Adrenal gland (tissue), 12 donors: ENCODE measurements around the gene CLIP4. TPM values are rescaled to one million over a fixed set of nuclear protein-coding genes. Genes with fewer than 3 reads are reported as not detected.

Experiments used
- DNase-seq, 7 donors: peaks; one replicate each; pipeline ENCODE4 v3.0.0-alpha.2; 2019 to 2020
- H3K27ac ChIP-seq, 5 donors: fragments of 200-600 bp; sonication (generic) in 4 of 5; 1 replicate in 3 of 5; 2 replicates in 2 of 5; pipeline versions ENCODE4 v1.5.1 to v1.8.0; 2016 to 2020; ENCODE audit warnings: mild to moderate bottlenecking in 1 of 5
- H3K27me3 ChIP-seq: fragments of 200-600 bp; 2 replicates; pipeline ENCODE4 v1.8.0; 2021
- H3K36me3 ChIP-seq, 2 donors: fragments of 200-600 bp; replicated peaks in 1 of 2; 1 replicate in 1 of 2; 2 replicates in 1 of 2; pipeline versions ENCODE4 v1.5.1 to v1.8.0; 2018 to 2022
- H3K4me1 ChIP-seq, 2 donors: fragments of 200-600 bp; replicated peaks in 1 of 2; 1 replicate in 1 of 2; 2 replicates in 1 of 2; pipeline versions ENCODE4 v1.5.1 to v1.8.0; 2018 to 2021
- H3K4me3 ChIP-seq, 4 donors: fragments of 200-600 bp; sonication (generic) in 3 of 4; one replicate each; pipeline ENCODE4 v1.5.1; 2016 to 2018
- H3K9me3 ChIP-seq, 3 donors: fragments of 200-600 bp; sonication (generic) in 1 of 3; replicated peaks in 1 of 3; 1 replicate in 2 of 3; 2 replicates in 1 of 3; pipeline versions ENCODE4 v1.5.1 to v1.8.0; 2016 to 2021
- POLR2A ChIP-seq, 2 donors: fragments of 450-650 bp; IDR thresholded peaks; one replicate each; pipeline ENCODE4 v1.6.1; 2017; ENCODE audit warnings: antibody characterized with exemption in 2 of 2, mild to moderate bottlenecking in 2 of 2, moderate library complexity in 1 of 2
- WGBS, 4 donors: extraction: QIAGEN DNeasy Blood & Tissue Kit in 2 of 4; methylation state at CpG; one replicate each; pipeline versions ENCODE4 v1.1.5 to v1.1.7; 2013 to 2017; 5-methylcytosine and 5-hydroxymethylcytosine counted together
- intact Hi-C, 2 donors: fragments of 100-400 bp; cut with DNase I; formaldehyde crosslinking; loops; one replicate each; pipeline versions ENCODE4 v1.14.1 to v1.15.0; 2022 to 2023
- polyA plus RNA-seq, 3 donors: library from polyadenylated mRNA; stranded (reverse); fragments of 200-250 nt in 2 of 3; fragments of 350-450 nt in 1 of 3; fragmentation: Illumina TruSeq in 1 of 3; extraction: RNeasy Lipid Tissue Mini Kit (QIAGEN cat#74804) in 1 of 3; gene quantifications; one replicate each; pipeline ENCODE4 v1.2.3, GENCODE V29; 2013 to 2014
- total RNA-seq, 9 donors: library from RNA; depleted of rRNA in 4 of 9; stranded (reverse); fragments of >200 nt in 4 of 9; fragments of 120-200 nt in 1 of 9; fragmentation: NEBNext Ultra II Directional in 1 of 9; extraction: Animal tissue kit (Norgen Biotek cat#: 25700) in 1 of 9; gene quantifications; one replicate each; pipeline versions ENCODE4 v1.1.0 to v1.2.4, GENCODE V29; 2013 to 2023
- TF ChIP-seq, protein P1 (sequence below), 6 experiments: fragments of 450-650 bp in 4 of 6; fragments of 200-600 bp in 2 of 6; sonication (generic) in 1 of 6; IDR thresholded peaks; 1 replicate in 5 of 6; 2 replicates in 1 of 6; pipeline versions ENCODE4 v1.5.1 to v1.8.0; 2016 to 2021; ENCODE audit warnings: antibody characterized with exemption in 6 of 6, mild to moderate bottlenecking in 2 of 6, moderate library complexity in 1 of 6
- donor health status: healthy with polysubstance abuse.
- donor health status: Bipolar disorder and iron deficiency.
- donor health status: DM: yes; HTN: yes; CAD: no.
- donor health status: DM: no; HTN: no; CAD: no.
- donor health status: DM: no; HTN: no; CAD: no.
- donor health status: DM: yes; HTN: yes; CAD: no.

CLIP4 gene
- total and polyA plus RNA-seq, 12 donors: 6.1 to 30.5 (median 16.6) TPM

GRCh38 chr2:29109246-29109645 is 6.0 kb upstream of the CLIP4 start:
- Histone ChIP-seq H3K4me3 (no peak overlapping the region), H3K36me3 (no peaks in the 10 kb centered on the region), H3K27me3 (no peaks in the 10 kb centered on the region), H3K4me1 (no peaks in the 10 kb centered on the region), H3K9me3 (no peaks in the 10 kb centered on the region), H3K27ac (no peak overlapping the region)
- TF ChIP-seq, protein P1, sequence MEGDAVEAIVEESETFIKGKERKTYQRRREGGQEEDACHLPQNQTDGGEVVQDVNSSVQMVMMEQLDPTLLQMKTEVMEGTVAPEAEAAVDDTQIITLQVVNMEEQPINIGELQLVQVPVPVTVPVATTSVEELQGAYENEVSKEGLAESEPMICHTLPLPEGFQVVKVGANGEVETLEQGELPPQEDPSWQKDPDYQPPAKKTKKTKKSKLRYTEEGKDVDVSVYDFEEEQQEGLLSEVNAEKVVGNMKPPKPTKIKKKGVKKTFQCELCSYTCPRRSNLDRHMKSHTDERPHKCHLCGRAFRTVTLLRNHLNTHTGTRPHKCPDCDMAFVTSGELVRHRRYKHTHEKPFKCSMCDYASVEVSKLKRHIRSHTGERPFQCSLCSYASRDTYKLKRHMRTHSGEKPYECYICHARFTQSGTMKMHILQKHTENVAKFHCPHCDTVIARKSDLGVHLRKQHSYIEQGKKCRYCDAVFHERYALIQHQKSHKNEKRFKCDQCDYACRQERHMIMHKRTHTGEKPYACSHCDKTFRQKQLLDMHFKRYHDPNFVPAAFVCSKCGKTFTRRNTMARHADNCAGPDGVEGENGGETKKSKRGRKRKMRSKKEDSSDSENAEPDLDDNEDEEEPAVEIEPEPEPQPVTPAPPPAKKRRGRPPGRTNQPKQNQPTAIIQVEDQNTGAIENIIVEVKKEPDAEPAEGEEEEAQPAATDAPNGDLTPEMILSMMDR (IDR thresholded peaks at IDR 0.05): no peak
- TF ChIP-seq POLR2A (IDR thresholded peaks at IDR 0.05): no peak
- WGBS, 4 donors: 80 to 89% (median 88%) methylated on average over 2 of the region's 2 CpGs
- intact Hi-C loops: no loop called here
- DNase-seq: no peak

GRCh38 chr2:29110916-29111535 is 4.2 kb upstream of the CLIP4 start:
- Histone ChIP-seq H3K27me3 (no peaks in the 10 kb centered on the region), H3K4me3 (no peak overlapping the region), H3K4me1 (peaks cover 5 to 8% of the 10 kb centered on the region in 2 donors), H3K36me3 (no peaks in the 10 kb centered on the region), H3K27ac (no peak overlapping the region), H3K9me3 (no peaks in the 10 kb centered on the region)
- DNase-seq: no peak
- TF ChIP-seq, protein P1 (IDR thresholded peaks at IDR 0.05): no peak
- 78 to 84% (median 81%) methylated on average over 4 of the region's 4 CpGs for WGBS, 4 donors
- intact Hi-C loops: no loop called here

- DNase-seq: no peak
- Histone ChIP-seq H3K4me1 (peaks cover 5 to 18% of the 10 kb centered on the region in 2 donors), H3K4me3 (no peak overlapping the region), H3K27me3 (no peaks in the 10 kb centered on the region), H3K27ac (no peak overlapping the region), H3K9me3 (no peaks in the 10 kb centered on the region), H3K36me3 (no peaks in the 10 kb centered on the region)
- intact Hi-C loops: no loop called here
- no peak for TF ChIP-seq POLR2A (IDR thresholded peaks at IDR 0.05)
- TF ChIP-seq, protein P1 (IDR thresholded peaks at IDR 0.05): no peak
Measured at GRCh38 chr2:29112379-29112778, 2.8 kb upstream of the CLIP4 start.

DNA sequence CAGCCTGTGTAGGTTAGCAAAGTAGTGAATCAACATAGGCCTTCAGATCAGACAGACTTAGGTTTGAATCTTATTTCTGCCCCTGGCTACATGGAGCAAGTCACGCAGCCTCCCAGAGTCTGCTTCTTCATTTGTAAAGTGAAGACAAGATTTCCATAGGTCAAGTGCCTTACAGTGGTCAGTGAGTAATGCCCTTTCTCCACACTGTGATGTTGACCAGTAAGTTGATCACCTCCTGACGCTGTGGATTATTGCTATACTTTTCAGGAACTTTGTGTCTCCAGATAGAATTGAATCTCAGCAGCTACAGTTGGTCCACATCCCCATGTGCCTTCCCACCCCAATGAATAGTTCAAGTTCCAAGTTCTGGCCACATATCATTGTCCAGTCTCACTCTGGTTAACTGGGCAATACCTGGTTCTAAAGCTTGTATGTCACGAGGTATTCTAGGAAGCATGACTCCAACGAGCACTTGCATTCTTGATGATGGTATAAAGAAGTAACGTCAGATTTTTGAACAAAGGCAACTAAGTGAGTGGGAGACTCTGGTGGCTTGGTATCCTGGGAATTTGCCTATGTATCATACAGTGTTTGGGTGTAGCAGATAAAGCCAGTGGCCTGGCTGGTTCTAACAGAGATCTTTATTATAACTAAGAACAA is 2.1 kb upstream of the CLIP4 start:
- intact Hi-C loops: no loop called here
- no peaks in the 10 kb centered on the region for H3K27me3 ChIP-seq
- H3K4me1 ChIP-seq: peaks cover 5 to 25% of the 10 kb centered on the region in 2 donors
- no peak for DNase-seq
- peak overlapping the region in 1 of 5 donors; percentile 85 for H3K27ac ChIP-seq
- no peaks in the 10 kb centered on the region for H3K9me3 ChIP-seq
- 85 to 97% (median 91%) methylated on average over 5 of the region's 5 CpGs for WGBS, 4 donors
- no peak overlapping the region for H3K4me3 ChIP-seq
- TF ChIP-seq, protein P1 (IDR thresholded peaks at IDR 0.05): no peak
- no peaks in the 10 kb centered on the region for H3K36me3 ChIP-seq
